ENCODE measurements around the gene BORCS5.
A peak's percentile ranks its signal among the peaks of the same experiment; 100 is the strongest.

BORCS5 gene

DNA sequence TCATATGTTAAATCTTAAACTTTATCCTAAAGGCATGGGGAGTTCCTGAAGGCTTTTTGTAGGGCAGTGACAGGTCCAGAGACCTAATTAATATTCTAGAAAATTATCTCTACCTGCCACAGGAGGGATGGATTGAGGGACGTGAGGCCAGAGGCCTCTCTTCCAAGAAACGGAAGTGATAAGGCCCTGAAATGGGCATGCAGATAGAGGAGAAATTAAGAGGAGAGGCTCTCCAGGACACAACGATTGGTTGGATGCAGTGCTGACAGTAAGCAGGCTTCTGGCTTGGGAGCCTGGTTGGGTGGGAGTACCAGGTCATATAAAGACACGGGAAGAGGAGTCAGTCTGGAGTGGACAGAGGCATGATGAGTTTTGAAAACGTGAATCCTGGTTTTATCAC lies 3.1 kb upstream of the BORCS5 start:
- no peak for DNase-seq

DNA sequence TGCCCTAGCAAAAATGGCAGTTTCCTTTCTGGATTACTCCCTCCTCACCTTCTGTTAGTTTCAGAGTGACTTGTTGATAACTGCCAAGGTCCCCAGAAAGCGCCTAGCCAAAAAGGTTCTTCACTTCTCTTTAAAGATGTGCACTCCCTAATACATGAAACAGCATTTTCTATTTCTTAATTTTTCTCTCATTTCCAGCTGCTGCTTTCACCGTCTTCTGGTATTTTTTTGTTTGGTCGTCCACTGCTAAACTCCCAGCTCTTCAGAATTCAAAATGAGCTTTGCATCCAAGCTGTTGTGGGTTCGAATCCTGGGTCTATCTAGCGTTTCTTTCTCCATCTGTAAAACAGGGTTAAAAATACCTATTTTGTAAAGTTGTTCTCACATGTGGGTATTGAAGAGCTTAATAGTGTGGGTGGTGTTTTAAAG lies 397 bp upstream of the BORCS5 start:
- DNase-seq: no peak

DNA sequence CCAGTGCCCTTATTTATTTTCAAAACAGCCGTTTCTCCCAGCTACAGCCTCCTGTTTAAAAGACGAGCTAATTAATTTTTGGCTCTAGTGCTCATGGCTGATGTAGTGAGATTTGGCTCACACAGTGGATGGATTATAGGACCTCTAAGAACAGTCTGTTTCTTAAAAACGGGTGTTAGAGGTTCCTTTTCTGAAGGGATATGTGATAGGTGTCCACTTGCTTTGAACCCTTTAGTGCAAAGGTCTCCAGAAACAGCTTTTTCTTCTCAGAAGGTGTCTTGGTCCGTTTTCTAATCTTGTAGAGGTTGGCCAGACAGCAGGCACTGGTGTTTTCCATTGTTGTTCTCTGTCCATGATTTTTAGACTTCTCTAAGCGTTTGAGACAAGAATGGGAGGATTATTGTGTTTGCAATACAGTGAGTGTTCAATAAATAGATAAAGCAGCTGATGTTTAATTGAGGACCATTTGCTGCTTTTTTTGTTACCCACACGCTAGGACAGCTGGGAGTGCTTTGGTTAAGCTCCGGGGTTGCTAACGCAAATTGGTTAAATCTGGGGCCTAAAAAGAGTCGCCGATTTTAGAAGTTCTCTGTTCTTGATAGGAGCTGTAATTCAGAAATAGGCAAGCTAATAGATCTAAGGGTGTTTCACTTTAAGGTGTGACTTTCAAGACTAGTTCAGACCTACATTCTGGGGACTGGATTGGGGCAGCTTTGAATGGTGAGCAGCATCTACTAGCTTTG lies 1.0 kb downstream of the BORCS5 start:
- DNase-seq: no peak

DNA sequence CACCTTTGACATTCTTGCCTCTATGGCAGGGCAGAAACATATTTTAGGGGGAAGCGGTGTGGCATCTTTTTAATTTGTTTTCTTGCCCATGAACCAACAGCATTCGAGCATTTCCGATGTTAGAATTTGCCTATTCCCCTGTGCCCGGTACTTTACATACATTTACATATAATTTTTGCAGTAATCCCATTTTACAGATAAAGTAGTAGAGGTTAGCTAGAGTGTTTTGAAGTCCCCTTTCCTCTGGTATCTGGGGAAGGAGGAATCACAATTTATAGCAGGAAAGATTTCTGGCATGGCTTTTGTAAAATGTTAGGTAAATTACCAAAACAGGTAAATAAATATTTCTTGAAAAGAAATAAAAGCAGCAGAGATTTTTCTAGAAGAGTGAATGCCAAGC lies 1.6 kb downstream of the BORCS5 start:
- DNase-seq: no peak

- DNase-seq: no peak
Observed at GRCh38 chr12:12364787-12365445, 8.0 kb downstream of the BORCS5 start.

- DNase-seq: no peak
Observed at GRCh38 chr12:12365446-12365802, 8.5 kb downstream of the BORCS5 start.

DNA sequence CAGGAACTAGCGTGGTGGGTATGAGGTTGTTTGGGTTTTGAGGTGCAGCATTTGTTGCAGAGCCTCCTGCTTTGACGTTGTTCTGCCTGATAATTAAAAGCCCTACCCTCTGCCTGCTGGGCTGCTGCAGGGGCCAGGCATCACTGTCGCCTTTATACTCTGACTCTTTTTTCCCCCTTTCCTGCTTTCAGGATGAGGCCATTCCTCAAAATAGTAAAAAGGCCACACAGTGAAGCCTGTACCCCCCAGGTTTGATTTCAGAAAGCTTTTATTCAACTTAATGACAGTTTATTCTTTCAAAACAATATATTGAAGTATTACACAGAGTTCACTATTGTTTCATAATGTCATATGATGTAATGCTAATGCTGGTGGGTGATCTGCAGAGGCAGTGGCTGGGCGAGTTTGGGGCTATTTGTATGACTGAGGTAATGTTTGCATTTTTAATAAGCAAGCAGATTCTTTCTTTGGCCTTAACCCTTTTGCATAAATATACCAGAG lies 9.1 kb downstream of the BORCS5 start:
- no peak for DNase-seq

DNA sequence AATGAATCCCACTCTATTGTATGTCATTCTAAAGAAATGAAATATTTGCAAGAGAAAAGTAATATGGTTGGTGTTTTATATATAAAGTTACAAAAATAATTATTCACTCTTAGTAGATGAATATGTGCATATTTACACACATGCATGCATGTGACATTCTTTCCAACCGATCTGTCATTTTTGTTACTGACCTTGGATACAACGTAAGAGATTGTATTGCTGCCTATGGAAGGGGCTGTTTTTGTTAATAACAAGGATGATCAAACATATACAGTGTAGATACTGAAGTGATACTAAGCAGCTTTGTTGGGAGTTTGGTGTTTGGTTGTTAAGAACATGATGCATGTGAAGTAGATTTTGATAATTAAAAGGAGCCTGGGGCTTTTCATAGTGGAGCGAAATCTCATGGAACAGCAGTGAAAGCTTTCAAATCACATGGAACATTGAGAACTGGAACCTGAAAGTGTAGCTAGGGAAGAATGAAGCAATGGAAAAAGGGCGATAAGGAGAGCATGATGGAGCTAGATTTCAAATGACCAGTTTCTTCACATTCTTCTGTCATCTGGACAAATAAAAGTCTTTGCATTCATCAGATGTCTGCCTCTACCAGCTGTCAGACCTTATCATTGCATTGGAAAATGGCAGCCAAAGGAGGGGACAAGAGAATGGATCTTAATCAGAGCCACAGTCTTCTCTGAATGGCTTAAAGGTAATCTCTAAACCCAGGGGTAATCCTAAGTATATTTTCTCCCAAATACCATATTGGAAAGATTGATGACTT lies 10.0 kb downstream of the BORCS5 start:
- DNase-seq: no peak

DNA sequence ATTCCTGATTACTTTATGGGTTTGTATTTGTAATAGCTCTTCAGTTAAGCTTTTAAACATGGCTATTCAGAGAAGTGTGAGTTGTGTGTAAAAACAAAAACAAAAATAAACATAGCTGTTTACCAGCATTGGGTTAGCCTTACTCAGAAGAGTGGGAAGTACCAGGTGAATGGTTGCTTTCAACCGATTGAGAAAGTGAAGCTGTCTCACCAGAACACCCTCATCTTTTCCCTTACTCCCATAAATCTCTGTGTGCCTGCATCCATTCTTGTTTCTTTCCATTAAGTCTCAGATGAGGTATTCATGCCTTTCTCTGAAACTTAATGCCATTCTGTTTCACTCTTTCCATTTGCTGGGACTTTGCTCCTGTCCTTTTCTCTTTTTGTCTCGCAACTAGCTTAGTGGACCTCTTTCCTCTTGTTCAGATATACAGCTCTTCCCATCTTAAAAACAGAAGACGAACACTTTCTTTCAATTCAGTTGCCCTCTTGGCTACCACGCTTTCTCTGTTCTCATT lies 10.7 kb downstream of the BORCS5 start:
- no peak for DNase-seq

DNA sequence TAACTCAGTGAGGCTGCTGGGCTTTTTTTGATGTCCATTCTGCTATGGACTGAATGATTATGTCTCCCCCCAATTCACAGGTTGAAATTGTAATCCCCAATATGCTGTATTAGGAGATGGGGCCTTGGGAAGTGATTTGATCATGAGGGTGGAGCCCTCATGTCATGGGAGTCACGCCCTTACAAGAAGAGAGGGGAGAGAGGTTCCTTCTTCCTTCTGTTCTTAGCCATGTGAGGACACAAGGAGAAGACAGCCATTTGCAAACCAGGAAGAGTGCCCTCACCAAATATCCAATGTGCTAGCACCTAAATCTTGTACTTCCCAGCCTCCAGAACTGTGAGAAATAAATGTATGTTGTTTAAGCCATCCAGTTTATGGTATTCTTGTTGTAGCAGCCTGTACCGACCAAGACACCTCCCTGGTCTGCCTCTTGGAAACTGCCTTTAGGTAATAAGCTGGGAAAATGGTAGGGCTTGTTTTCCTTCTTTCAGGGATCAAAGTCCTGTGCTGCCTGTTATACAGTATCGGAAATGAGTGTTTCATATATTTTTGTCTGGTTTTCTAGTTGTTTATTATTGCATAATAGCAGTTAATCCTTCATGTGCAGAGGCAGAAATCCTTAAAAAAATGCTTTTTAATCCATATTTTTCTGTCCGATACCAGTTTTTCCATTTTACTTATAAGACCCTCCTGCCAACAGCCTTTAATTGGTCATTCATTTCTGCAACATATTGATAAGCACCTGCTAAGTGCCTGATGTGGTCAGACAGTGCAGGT lies 16.3 kb downstream of the BORCS5 start:
- no peak for DNase-seq

GRCh38 chr12:12376646-12377448 lies 20.0 kb downstream of the BORCS5 start:
- DNase-seq: peak; percentile 49

- no peak for DNase-seq
Observed at GRCh38 chr12:12378616-12379015, 21.7 kb downstream of the BORCS5 start.

DNA sequence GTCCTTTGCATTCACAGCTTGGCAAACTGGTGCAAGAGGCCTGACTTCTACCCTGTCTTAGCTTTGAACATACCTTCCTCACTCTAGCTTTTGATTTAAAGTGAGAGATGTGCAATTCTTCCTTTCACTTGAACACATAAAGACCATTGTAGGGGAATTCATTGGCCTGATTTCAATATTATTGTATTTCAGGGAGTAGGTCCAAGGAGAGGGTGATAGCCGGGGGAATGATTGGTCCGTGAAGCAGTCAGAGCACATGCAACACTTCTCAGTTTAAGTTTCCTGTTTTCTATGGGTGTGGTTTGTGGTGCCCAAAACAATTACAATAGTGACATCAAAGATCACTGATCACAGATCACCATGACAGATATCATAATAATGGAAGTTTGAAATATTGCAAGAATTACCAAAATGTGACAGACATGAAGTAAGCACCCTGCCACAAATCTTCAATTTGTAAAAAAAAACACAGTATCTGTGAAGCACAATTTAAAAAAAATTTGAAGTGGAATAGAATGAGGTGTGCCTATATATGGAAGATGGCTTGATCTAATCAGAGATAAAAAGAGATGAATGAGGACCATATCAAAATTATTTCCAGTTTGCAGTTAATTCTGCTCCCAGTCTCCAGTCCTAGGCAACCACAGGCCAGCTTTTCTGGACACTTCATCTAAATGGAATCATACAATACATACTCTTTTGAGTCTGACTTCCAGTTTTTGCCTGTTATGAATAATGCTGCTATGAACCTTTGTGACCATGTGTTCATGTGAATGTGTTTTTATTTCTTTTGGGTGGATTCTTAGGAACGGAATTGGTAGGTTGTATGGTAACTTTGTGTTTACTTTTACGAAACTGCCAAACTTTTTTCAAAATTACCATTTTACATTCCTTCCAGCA lies 23.2 kb downstream of the BORCS5 start:
- DNase-seq: no peak

GRCh38 chr12:12380949-12381593 lies 24.2 kb downstream of the BORCS5 start:
- no peak for DNase-seq

GRCh38 chr12:12381982-12382381 lies 25.1 kb downstream of the BORCS5 start:
- DNase-seq: no peak

DNA sequence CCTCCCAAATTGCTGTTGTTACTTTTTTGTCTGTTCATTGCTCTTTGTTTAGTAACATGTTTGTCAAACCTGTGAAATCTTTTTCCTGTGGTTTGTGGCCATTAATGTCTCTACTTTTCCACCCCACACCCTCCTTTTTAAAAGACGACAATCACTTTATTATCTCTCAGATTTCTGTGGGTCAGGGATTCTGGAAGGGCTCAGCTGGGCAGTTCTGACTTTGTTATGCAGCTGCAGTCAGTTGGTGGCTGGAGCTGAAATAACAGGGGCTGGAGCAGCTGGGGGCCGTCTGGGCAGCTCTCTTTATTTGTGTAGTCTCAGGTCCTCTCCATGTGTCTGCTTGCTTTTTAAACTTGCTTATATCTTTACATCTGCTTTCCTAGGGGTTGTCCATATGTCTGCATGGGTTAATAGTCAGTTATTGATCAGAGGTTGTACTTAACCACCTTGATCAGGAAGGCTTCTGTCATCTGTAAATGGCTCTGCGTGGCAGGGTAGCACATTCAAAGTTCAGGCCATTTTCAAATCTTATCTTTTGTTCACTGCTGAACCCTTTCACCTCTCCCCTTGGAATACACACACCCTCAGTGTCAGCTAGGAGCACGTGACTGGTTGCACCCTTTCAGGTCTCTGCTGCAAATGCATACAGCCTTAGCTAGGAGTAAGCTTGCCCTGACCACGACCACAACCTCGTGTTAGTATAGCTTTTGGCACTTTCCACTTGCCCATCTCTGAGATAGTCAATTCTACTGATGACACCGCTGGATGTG lies 27.9 kb downstream of the BORCS5 start:
- DNase-seq: peak; percentile 34

DNA sequence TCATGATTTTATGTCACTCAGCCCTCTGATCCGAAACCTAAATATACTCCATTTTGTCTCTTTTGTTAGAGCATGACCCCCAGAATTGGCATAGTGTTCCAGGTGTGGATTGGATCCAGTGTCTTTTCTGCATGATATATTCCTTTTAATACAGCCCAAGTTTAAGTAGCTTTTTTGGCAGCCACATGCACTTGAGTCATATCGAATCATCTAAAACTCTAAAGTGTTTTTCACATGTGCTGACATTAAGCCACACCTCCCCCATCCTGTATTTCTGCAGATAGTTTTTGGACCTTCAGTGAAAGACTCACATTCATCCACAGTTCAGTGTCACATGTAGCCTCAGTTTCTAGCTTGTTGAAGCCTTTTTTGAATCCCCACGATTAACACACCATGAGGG lies 30.6 kb downstream of the BORCS5 start:
- DNase-seq: no peak

- DNase-seq: no peak
Observed at GRCh38 chr12:12392413-12392812, 35.5 kb downstream of the BORCS5 start.

DNA sequence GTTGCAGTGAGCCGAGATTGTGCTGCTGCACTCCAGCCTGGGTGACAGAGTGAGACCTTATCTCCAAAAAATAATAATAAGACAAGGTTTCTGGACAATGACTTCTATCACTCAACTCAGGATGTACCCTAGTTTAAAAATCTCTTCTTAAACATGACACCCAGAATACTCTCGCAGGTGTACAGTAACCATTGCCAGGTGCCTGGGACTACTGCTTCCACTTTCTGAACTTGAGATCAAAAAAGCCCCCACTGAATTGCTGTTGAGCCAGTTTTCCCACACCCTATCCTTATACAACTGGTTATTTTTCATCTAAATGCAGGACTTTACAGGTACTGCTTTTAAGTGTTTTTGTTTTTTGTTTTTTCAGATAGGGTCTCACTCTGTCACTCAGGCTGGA lies 36.3 kb downstream of the BORCS5 start:
- no peak for DNase-seq
